DND-41 (cell line): ENCODE measurements around the gene HDLBP.

ENCODE experiments used
- ATAC-seq: fragments of 200-7000 bp; cut with Tn5 transposase; 3 replicates; pipeline ENCODE4 v1.9.1; 2021; ENCODE audit warnings: low read depth; ENCODE audit not compliant: insufficient read depth
- DNase-seq: peaks from one replicate; pipeline ENCODE4 v3.0.0-alpha.2; 2020
- H2AFZ ChIP-seq: 2 replicates; pipeline ENCODE4 v1.6.0; 2012; ENCODE audit warnings: low read depth, low read length
- H3K27ac ChIP-seq: 2 replicates; pipeline ENCODE4 v1.5.1; 2012; ENCODE audit warnings: low read length, inconsistent platforms
- H3K27me3 ChIP-seq: fragments of 200-600 bp; sonication (generic); 2 replicates; pipeline ENCODE4 v1.6.0; 2012; ENCODE audit warnings: low read length, mild to moderate bottlenecking, inconsistent platforms; ENCODE audit not compliant: insufficient read depth, poor library complexity
- H3K36me3 ChIP-seq: 2 replicates; pipeline ENCODE4 v1.5.1; 2012; ENCODE audit warnings: low read length, inconsistent platforms; ENCODE audit not compliant: insufficient read depth
- H3K4me1 ChIP-seq: 2 replicates; pipeline ENCODE4 v1.5.1; 2012; ENCODE audit warnings: mild to moderate bottlenecking, low read length; ENCODE audit not compliant: insufficient read depth
- H3K4me2 ChIP-seq: 2 replicates; pipeline ENCODE4 v1.6.0; 2012; ENCODE audit warnings: mild to moderate bottlenecking, moderate library complexity, low read length, inconsistent platforms; ENCODE audit not compliant: insufficient read depth
- H3K4me3 ChIP-seq, 2 experiments: fragments of 200-600 bp in 1 of 2; shearing (Covaris generic) in 1 of 2; 2 replicates each; pipeline ENCODE4 v1.5.1; 2012 to 2016; ENCODE audit warnings: inconsistent platforms in 2 of 2, low read length in 2 of 2, mild to moderate bottlenecking in 2 of 2, low read depth in 1 of 2, moderate library complexity in 1 of 2
- H3K79me2 ChIP-seq: 2 replicates; pipeline ENCODE4 v1.6.0; 2012; ENCODE audit warnings: low read length, inconsistent platforms; ENCODE audit not compliant: insufficient read depth
- H3K9ac ChIP-seq: 2 replicates; pipeline ENCODE4 v1.6.0; 2012; ENCODE audit warnings: low read depth, mild to moderate bottlenecking, inconsistent platforms, low read length, moderate library complexity
- H3K9me3 ChIP-seq: 2 replicates; pipeline ENCODE4 v1.5.1; 2012; ENCODE audit warnings: low read length, moderate library complexity, mild to moderate bottlenecking, inconsistent platforms; ENCODE audit not compliant: insufficient read depth, severe bottlenecking
- H4K20me1 ChIP-seq: 2 replicates; pipeline ENCODE4 v1.6.0; 2012; ENCODE audit warnings: low read length; ENCODE audit not compliant: insufficient read depth
- EZH2 ChIP-seq: IDR thresholded peaks from 3 replicates; pipeline ENCODE4 v1.6.1; 2012; ENCODE audit warnings: borderline replicate concordance, low read depth, mild to moderate bottlenecking, moderate library complexity, low read length, inconsistent platforms; ENCODE audit not compliant: severe bottlenecking
- TF ChIP-seq, protein P1 (sequence below): IDR thresholded peaks from 2 replicates; pipeline ENCODE4 v1.5.1; 2012; ENCODE audit warnings: borderline replicate concordance, low read length, moderate library complexity, mild to moderate bottlenecking; ENCODE audit not compliant: poor library complexity, severe bottlenecking; ENCODE audit errors: extremely low read depth

Gene HDLBP

GRCh38 chr2:241193271-241193670, 122.2 kb downstream of the HDLBP start:
- Histone ChIP-seq H3K4me3 (no peak overlapping the region), H3K4me1 (no peaks in the 10 kb centered on the region), H3K27me3 (no peaks in the 10 kb centered on the region), H3K36me3 (no peaks in the 10 kb centered on the region), H3K9ac (no peak overlapping the region), H3K79me2 (no peaks in the 10 kb centered on the region), H3K4me2 (no peak overlapping the region), H3K9me3 (no peaks in the 10 kb centered on the region), H2AFZ (no peak overlapping the region), H3K27ac (no peak overlapping the region), H4K20me1 (0 out of 2 replicates have a peak, but pooled peaks cover 3% of the 10 kb centered on the region)
- TF ChIP-seq, protein P1, sequence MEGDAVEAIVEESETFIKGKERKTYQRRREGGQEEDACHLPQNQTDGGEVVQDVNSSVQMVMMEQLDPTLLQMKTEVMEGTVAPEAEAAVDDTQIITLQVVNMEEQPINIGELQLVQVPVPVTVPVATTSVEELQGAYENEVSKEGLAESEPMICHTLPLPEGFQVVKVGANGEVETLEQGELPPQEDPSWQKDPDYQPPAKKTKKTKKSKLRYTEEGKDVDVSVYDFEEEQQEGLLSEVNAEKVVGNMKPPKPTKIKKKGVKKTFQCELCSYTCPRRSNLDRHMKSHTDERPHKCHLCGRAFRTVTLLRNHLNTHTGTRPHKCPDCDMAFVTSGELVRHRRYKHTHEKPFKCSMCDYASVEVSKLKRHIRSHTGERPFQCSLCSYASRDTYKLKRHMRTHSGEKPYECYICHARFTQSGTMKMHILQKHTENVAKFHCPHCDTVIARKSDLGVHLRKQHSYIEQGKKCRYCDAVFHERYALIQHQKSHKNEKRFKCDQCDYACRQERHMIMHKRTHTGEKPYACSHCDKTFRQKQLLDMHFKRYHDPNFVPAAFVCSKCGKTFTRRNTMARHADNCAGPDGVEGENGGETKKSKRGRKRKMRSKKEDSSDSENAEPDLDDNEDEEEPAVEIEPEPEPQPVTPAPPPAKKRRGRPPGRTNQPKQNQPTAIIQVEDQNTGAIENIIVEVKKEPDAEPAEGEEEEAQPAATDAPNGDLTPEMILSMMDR: no peak
- no peak for TF ChIP-seq EZH2
- ATAC-seq (no peak), DNase-seq (no peak)

DNA sequence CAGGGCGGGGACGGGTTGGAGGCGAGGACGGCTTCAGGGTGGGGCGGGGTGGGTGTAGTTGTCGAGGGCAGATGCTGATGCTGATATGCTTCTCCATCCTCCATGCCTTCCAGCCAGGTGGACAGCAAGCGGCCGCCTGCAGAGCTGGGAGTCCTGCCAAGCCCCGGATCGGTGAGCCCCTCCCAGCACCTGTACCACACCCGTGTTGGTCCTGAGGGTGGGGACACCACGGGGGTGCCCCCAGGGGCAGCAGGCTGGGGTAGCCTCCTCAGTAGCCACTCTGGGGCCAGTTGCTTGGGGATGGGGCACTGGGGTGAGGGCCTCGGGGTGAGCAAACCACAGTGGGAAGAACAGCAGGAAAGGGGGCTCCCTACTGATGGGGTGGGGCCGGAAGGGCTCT, 124.4 kb downstream of the HDLBP start:
- H3K4me1 ChIP-seq: no peaks in the 10 kb centered on the region
- no peak overlapping the region for H3K27ac ChIP-seq
- ATAC-seq: no peak
- no peak overlapping the region for H3K4me2 ChIP-seq
- H3K4me3 ChIP-seq: no peak overlapping the region
- no peaks in the 10 kb centered on the region for H3K36me3 ChIP-seq
- no peak for TF ChIP-seq EZH2
- no peak overlapping the region for H2AFZ ChIP-seq
- no peak for DNase-seq
- no peaks in the 10 kb centered on the region for H3K27me3 ChIP-seq
- no peaks in the 10 kb centered on the region for H3K79me2 ChIP-seq
- H3K9ac ChIP-seq: no peak overlapping the region
- H4K20me1 ChIP-seq: 0 out of 2 replicates have a peak, but pooled peaks cover 3% of the 10 kb centered on the region
- H3K9me3 ChIP-seq: no peaks in the 10 kb centered on the region

DNA sequence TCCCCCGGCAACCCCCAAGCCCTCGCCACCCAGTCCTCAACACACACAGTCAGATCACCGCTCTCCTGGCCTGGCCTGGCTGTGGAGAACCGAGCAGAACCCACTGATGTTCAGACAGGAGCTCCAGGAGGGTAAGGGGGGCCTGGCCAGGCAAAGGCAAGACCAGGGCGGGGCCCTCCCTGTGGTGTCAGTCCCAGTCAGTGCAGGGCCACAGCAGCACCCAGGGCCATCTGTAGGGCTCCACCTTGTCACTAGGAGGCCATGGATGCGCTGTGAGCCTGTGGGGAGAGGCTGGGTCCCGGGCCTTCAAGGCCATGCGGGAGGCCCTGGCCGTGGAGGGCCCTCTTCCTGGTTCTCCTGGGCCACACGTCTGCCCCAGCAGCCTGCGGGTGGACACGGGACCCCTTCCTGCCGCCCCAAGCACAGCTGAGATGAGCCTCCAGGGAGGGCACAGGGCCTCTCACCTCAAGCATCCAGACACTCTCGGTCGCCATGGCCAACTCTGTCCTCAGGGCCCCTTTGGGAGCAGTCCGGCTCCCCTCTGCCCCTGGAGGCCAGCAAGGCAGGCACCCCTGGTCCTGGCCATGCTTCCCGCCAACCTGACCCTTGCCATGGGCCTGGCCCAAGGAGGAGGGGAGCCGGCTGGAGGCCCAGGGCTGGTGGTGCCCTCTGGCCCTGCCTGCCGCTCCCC, 125.0 kb downstream of the HDLBP start:
- Histone ChIP-seq H3K4me2 (no peak overlapping the region), H3K9me3 (no peaks in the 10 kb centered on the region), H3K27ac (no peak overlapping the region), H2AFZ (no peak overlapping the region), H3K27me3 (no peaks in the 10 kb centered on the region), H3K79me2 (no peaks in the 10 kb centered on the region), H3K4me1 (no peaks in the 10 kb centered on the region), H3K36me3 (no peaks in the 10 kb centered on the region), H3K9ac (no peak overlapping the region), H3K4me3 (no peak overlapping the region), H4K20me1 (0 out of 2 replicates have a peak, but pooled peaks cover 3% of the 10 kb centered on the region)
- no peak for DNase-seq
- peak; percentile 41; the same call in 1 of the 3 replicates for ATAC-seq
- TF ChIP-seq EZH2: no peak
- TF ChIP-seq, protein P1: no peak

DNA sequence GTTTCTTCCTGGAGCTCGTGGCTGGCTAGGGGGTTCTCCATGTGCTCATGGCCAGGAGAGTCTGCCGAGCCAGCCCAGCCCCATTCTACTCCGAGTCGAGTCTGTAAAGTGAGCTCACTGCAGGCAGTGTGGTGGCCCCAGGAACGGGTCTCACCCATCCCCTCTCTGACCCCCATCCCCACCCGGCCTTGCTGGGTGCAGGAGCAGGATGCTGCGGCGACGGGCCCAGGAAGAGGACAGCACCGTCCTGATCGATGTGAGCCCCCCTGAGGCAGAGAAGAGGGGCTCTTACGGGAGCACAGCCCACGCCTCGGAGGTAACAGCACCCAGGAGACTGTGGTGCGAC, 125.6 kb downstream of the HDLBP start:
- no peak for TF ChIP-seq EZH2
- TF ChIP-seq, protein P1: no peak

More for the DNA sequence above, 125.6 kb downstream of the HDLBP start:
- H3K79me2 ChIP-seq: no peaks in the 10 kb centered on the region
- 0 out of 2 replicates have a peak, but pooled peaks cover 2% of the 10 kb centered on the region for H4K20me1 ChIP-seq
- no peaks in the 10 kb centered on the region for H3K4me1 ChIP-seq
- H3K4me3 ChIP-seq: no peak overlapping the region
- no peak overlapping the region for H3K9ac ChIP-seq
- H3K36me3 ChIP-seq: no peaks in the 10 kb centered on the region
- no peak overlapping the region for H2AFZ ChIP-seq
- no peaks in the 10 kb centered on the region for H3K27me3 ChIP-seq
- no peak overlapping the region for H3K4me2 ChIP-seq
- ATAC-seq (no peak; the same call in 2 of the 3 replicates), DNase-seq (no peak)
- H3K9me3 ChIP-seq: no peaks in the 10 kb centered on the region
- H3K27ac ChIP-seq: no peak overlapping the region
